Middle frontal gyrus (tissue), 1 donor: Measurements from ENCODE around the gene USP4.
"Not testable (repeated sequence)": the region's sequence is repeated elsewhere in the genome, so short reads cannot be mapped to it uniquely, and the experiment has no call there.

Experiments
- DNase-seq: peaks from one replicate; pipeline ENCODE4 v3.0.0-alpha.2; 2015; ENCODE audit warnings: low spot score; ENCODE audit errors: extremely low spot score

The USP4 gene

GRCh38 chr3:49339941-49340800 is at the start of gene USP4:
TSS of gene USP4 (minus strand) at chr3:49340053. CDS start at chr3:49340024, 29 bp downstream.
- peak; percentile 69 for DNase-seq

GRCh38 chr3:49389297-49389696 is 49.4 kb upstream of the USP4 start:
- DNase-seq = no peak

- DNase-seq = no peak
These were observed 48.5 kb upstream of the USP4 start for GRCh38 chr3:49388289-49388820.

- DNase-seq = no peak
These were observed 47.9 kb upstream of the USP4 start for GRCh38 chr3:49387721-49388120.

GRCh38 chr3:49386056-49386756 is 46.4 kb upstream of the USP4 start:
- DNase-seq = no peak

- DNase-seq = no peak
These were observed 45.8 kb upstream of the USP4 start for GRCh38 chr3:49385617-49386016.

GRCh38 chr3:49383387-49383786 is 43.5 kb upstream of the USP4 start:
- DNase-seq = no peak

- DNase-seq = no peak
These were observed 38.5 kb upstream of the USP4 start for GRCh38 chr3:49378249-49378895.

- no peak for DNase-seq
These were observed 37.6 kb upstream of the USP4 start for GRCh38 chr3:49377483-49377882.

- DNase-seq = no peak
These were observed 32.1 kb upstream of the USP4 start for GRCh38 chr3:49371946-49372345.

- DNase-seq = no peak
These were observed 30.9 kb upstream of the USP4 start for GRCh38 chr3:49370585-49371290.

- DNase-seq = no peak
These were observed 22.7 kb upstream of the USP4 start for GRCh38 chr3:49362561-49362960.

GRCh38 chr3:49359623-49360022 is 19.8 kb upstream of the USP4 start:
- no peak for DNase-seq

GRCh38 chr3:49358884-49359225 is 19.0 kb upstream of the USP4 start:
- no peak for DNase-seq

GRCh38 chr3:49358217-49358883 is 18.5 kb upstream of the USP4 start, which contains the start of gene GPX1:
TSS of gene GPX1 (minus strand) at chr3:49358353. CDS start at chr3:49358278, 75 bp downstream.
- DNase-seq = peak; percentile 81

GRCh38 chr3:49357443-49358216 is 17.8 kb upstream of the USP4 start:
- not testable (repeated sequence) for DNase-seq

GRCh38 chr3:49357095-49357442 is 17.2 kb upstream of the USP4 start:
- DNase-seq = not testable (repeated sequence)

GRCh38 chr3:49352890-49353421 is 13.1 kb upstream of the USP4 start:
- DNase-seq = no peak

GRCh38 chr3:49352281-49352680 is 12.4 kb upstream of the USP4 start:
- DNase-seq = no peak
